Left lung (tissue), 10 donors: ENCODE results near the gene HNRNPU. TPM values are rescaled to one million over a fixed set of nuclear protein-coding genes. Genes with fewer than 3 reads are reported as not detected.
A peak's percentile ranks its signal among the peaks of the same experiment; 100 is the strongest.

Experiments
- ATAC-seq: fragments of 200-7000 bp; cut with Tn5 transposase; one replicate; pipeline ENCODE4 v1.9.1; 2020; ENCODE audit warnings: moderate library complexity
- DNase-seq, 4 donors: peaks; one replicate each; pipeline ENCODE4 v3.0.0-alpha.2; 2013 to 2020
- H3K27ac ChIP-seq, 2 donors: fragments of 200-600 bp; sonication (generic) in 1 of 2; one replicate each; pipeline versions ENCODE4 v1.5.0 to v1.8.0; 2020 to 2021
- H3K27me3 ChIP-seq, 2 donors: fragments of 200-600 bp; sonication (generic) in 1 of 2; one replicate each; pipeline versions ENCODE4 v1.5.0 to v1.8.0; 2020 to 2021
- H3K36me3 ChIP-seq, 2 donors: fragments of 200-600 bp; sonication (generic) in 1 of 2; one replicate each; pipeline versions ENCODE4 v1.5.0 to v1.8.0; 2020 to 2021
- H3K4me1 ChIP-seq, 2 donors: fragments of 200-600 bp; one replicate each; pipeline ENCODE4 v1.8.0; 2021
- H3K4me3 ChIP-seq, 2 donors: fragments of 200-600 bp; sonication (generic) in 1 of 2; one replicate each; pipeline versions ENCODE4 v1.5.0 to v1.8.0; 2020 to 2021; ENCODE audit warnings: mild to moderate bottlenecking in 1 of 2
- H3K9me3 ChIP-seq, 2 donors: fragments of 200-600 bp; sonication (generic) in 1 of 2; one replicate each; pipeline versions ENCODE4 v1.5.0 to v1.8.0; 2020 to 2021
- intact Hi-C, 2 donors: fragments of 100-400 bp; cut with DNase I; formaldehyde crosslinking; loops; one replicate each; pipeline versions ENCODE4 v1.11.2 to v1.14.2; 2022
- polyA plus RNA-seq, 6 donors: library from polyadenylated mRNA; unstranded; fragments of 120-200 nt; gene quantifications; one replicate each; pipeline ENCODE4 v1.2.1, GENCODE V29; 2013; ENCODE audit not compliant: insufficient read length in 6 of 6
- total RNA-seq, 2 donors: library from RNA; stranded (reverse); fragmentation: NEBNext Ultra II Directional; extraction: Animal tissue kit (Norgen Biotek cat#: 25700); gene quantifications; one replicate each; pipeline ENCODE4 v1.2.1, GENCODE V29; 2021
- TF ChIP-seq, protein P1 (sequence below), 2 donors: fragments of 200-600 bp; sonication (generic) in 1 of 2; IDR thresholded peaks; one replicate each; pipeline versions ENCODE4 v1.5.0 to v1.8.0; 2021; ENCODE audit warnings: antibody characterized with exemption in 2 of 2
- donor health status: DM: no; HTN: yes; CAD: no.
- donor health status: DM: no; HTN: no; CAD: no.

Gene HNRNPU
- total and polyA plus RNA-seq, 8 donors: 248 to 663 (median 608) TPM

DNA sequence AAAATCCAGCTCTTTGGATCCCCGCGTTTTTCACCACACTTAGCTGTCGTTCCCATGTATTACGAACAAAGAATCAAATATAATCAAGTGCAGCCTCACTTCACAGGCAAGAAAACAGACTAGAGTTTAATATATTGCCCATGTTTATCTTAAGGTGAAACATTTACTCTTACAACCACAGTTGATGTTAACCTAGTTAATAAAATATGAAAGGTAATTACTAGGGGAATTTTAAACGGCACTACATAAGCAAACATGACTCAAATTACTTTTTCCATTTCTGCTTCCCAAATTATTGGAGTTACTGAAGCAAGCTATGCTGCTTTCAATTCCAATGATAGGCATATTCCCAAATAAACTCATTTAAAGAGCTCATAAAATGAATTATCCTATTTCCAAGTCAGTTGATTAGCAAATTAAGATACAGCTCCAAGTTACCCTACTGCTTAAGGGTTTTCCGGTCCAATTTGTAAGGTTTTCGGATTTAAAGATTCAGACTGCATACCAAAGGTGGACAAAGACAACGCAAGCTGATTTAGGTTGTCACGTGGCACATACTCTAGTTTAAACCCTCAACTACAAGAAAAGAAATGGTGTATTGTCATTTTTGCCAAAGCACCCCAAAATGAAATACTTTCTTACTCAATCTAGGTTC is 22.9 kb downstream of the HNRNPU start:
- intact Hi-C loops: no loop called here
- ATAC-seq (no peak), DNase-seq (no peak)
- Histone ChIP-seq H3K27me3 (no peaks in the 10 kb centered on the region), H3K4me3 (no peak overlapping the region), H3K4me1 (peaks cover 15 to 57% of the 10 kb centered on the region in 2 donors), H3K27ac (no peak overlapping the region), H3K36me3 (peaks cover 0 to 84% of the 10 kb centered on the region in 2 donors), H3K9me3 (no peaks in the 10 kb centered on the region)
- TF ChIP-seq, protein P1, sequence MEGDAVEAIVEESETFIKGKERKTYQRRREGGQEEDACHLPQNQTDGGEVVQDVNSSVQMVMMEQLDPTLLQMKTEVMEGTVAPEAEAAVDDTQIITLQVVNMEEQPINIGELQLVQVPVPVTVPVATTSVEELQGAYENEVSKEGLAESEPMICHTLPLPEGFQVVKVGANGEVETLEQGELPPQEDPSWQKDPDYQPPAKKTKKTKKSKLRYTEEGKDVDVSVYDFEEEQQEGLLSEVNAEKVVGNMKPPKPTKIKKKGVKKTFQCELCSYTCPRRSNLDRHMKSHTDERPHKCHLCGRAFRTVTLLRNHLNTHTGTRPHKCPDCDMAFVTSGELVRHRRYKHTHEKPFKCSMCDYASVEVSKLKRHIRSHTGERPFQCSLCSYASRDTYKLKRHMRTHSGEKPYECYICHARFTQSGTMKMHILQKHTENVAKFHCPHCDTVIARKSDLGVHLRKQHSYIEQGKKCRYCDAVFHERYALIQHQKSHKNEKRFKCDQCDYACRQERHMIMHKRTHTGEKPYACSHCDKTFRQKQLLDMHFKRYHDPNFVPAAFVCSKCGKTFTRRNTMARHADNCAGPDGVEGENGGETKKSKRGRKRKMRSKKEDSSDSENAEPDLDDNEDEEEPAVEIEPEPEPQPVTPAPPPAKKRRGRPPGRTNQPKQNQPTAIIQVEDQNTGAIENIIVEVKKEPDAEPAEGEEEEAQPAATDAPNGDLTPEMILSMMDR (IDR thresholded peaks at IDR 0.05): no peak

GRCh38 chr1:244840219-244840794 is 24.0 kb downstream of the HNRNPU start:
- H3K4me3 ChIP-seq: no peak overlapping the region
- DNase-seq: peak in 1 of 4 donors; percentile 31

GRCh38 chr1:244839656-244840055 is 24.7 kb downstream of the HNRNPU start:
- H3K36me3 ChIP-seq: peaks cover 0 to 67% of the 10 kb centered on the region in 2 donors
- H3K4me3 ChIP-seq: no peak overlapping the region
- no peaks in the 10 kb centered on the region for H3K9me3 ChIP-seq
- intact Hi-C loops: no loop called here
- TF ChIP-seq, protein P1 (IDR thresholded peaks at IDR 0.05): no peak
- ATAC-seq (no peak), DNase-seq (no peak)
- peak overlapping the region in 1 of 2 donors; percentile 18 for H3K27ac ChIP-seq
- H3K27me3 ChIP-seq: no peaks in the 10 kb centered on the region
- H3K4me1 ChIP-seq: peaks cover 16 to 57% of the 10 kb centered on the region in 2 donors

More at GRCh38 chr1:244840219-244840794, 24.0 kb downstream of the HNRNPU start:
- intact Hi-C loops: no loop called here
- no peaks in the 10 kb centered on the region for H3K27me3 ChIP-seq
- TF ChIP-seq, protein P1 (IDR thresholded peaks at IDR 0.05): no peak
- H3K9me3 ChIP-seq: no peaks in the 10 kb centered on the region
- H3K4me1 ChIP-seq: peaks cover 16 to 59% of the 10 kb centered on the region in 2 donors
- H3K36me3 ChIP-seq: peaks cover 0 to 73% of the 10 kb centered on the region in 2 donors
- H3K27ac ChIP-seq: no peak overlapping the region
- ATAC-seq: no peak

DNA sequence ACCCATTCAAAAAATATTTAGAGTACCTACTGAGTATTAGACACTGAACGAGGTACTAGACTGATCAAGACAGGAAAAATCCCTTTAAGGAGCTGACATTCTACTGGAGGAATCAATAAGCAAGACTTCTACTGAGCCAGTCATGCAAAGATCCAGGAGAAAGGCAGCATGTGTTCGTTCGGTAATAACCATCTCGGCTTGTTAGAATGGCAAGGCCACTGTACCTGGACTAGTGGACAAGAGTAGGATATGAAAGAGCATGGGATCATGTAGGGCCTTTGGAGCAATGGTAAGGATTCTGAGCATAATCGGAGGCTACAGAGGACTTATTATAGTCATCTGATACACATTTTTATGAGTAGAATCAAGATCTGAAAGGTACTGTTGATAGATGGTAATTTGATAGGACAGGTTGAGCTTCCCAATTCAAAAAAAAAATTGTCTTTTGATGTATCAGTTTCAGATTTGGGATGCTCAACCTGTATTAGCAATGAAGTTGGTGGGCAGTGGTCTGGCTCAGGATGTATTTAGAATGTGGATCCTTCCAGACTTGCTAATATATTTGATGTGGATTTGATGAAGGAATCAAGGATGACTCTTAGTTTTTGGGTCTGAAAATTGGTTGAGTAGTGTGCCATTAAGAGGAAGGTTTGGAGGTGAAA is 26.6 kb downstream of the HNRNPU start:
- DNase-seq: no peak
- intact Hi-C loops: no loop called here
- no peaks in the 10 kb centered on the region for H3K9me3 ChIP-seq
- peaks cover 16 to 64% of the 10 kb centered on the region in 2 donors for H3K4me1 ChIP-seq
- H3K27ac ChIP-seq: peak overlapping the region; percentile 95 to 99
- no peaks in the 10 kb centered on the region for H3K27me3 ChIP-seq
- no peak for ATAC-seq
- H3K4me3 ChIP-seq: peak overlapping the region in 1 of 2 donors; percentile 74
- peaks cover 0 to 48% of the 10 kb centered on the region in 2 donors for H3K36me3 ChIP-seq
- TF ChIP-seq, protein P1 (IDR thresholded peaks at IDR 0.05): no peak

- H3K4me3 ChIP-seq: peak overlapping the region; percentile 64 to 74
- peaks cover 0 to 36% of the 10 kb centered on the region in 2 donors for H3K36me3 ChIP-seq
- DNase-seq (peak in 1 of 4 donors; percentile 35), ATAC-seq (no peak)
- peak overlapping the region; percentile 95 to 99 for H3K27ac ChIP-seq
- peaks cover 16 to 58% of the 10 kb centered on the region in 2 donors for H3K4me1 ChIP-seq
- intact Hi-C loops: no loop called here
- H3K27me3 ChIP-seq: no peaks in the 10 kb centered on the region
- TF ChIP-seq, protein P1 (IDR thresholded peaks at IDR 0.05): no peak
- no peaks in the 10 kb centered on the region for H3K9me3 ChIP-seq
These were observed 27.8 kb downstream of the HNRNPU start for GRCh38 chr1:244836584-244836983.
